T-helper 17 cell (primary cell): ENCODE data around the gene RBM27. TPM values are rescaled to one million over a fixed set of nuclear protein-coding genes. Genes with fewer than 3 reads are reported as not detected.
"Not testable (repeated sequence)": the region's sequence is repeated elsewhere in the genome, so short reads cannot be mapped to it uniquely, and the experiment has no call there.

Source experiments
- ATAC-seq: fragments of 150-1000 bp; cut with Tn5 transposase; 2 replicates; pipeline ENCODE4 v1.10.0; 2021; ENCODE audit warnings: mild to moderate bottlenecking, moderate library complexity
- DNase-seq, 3 donors: peaks; one replicate each; pipeline versions ENCODE4 v3.0.0 to v3.0.0-alpha.2; 2020 to 2021
- H3K9me3 ChIP-seq: one replicate; pipeline ENCODE4 v1.7.0; 2013; ENCODE audit warnings: low read length, mild to moderate bottlenecking; ENCODE audit not compliant: control insufficient read depth, poor library complexity, severe bottlenecking
- H3K27ac Mint-ChIP-seq: one replicate; pipeline ENCODE4 v1.8.0; 2022; ENCODE audit warnings: mild to moderate bottlenecking, moderate library complexity, mixed read lengths
- H3K27me3 Mint-ChIP-seq: one replicate; pipeline ENCODE4 v1.8.0; 2022; ENCODE audit warnings: mixed read lengths
- H3K36me3 Mint-ChIP-seq: one replicate; pipeline ENCODE4 v1.8.0; 2022; ENCODE audit warnings: low read depth, mixed read lengths
- H3K4me1 Mint-ChIP-seq: one replicate; pipeline ENCODE4 v1.8.0; 2022; ENCODE audit warnings: mild to moderate bottlenecking, mixed read lengths
- H3K4me3 Mint-ChIP-seq: one replicate; pipeline ENCODE4 v1.8.0; 2022; ENCODE audit warnings: mild to moderate bottlenecking, moderate library complexity, mixed read lengths
- total RNA-seq, 4 donors: library from RNA in 2 of 4; stranded (reverse) in 2 of 4; gene quantifications; one replicate each; pipeline ENCODE4 v1.2.3 and lab custom pipeline; 2022 to 2026

RBM27 gene, protein sequence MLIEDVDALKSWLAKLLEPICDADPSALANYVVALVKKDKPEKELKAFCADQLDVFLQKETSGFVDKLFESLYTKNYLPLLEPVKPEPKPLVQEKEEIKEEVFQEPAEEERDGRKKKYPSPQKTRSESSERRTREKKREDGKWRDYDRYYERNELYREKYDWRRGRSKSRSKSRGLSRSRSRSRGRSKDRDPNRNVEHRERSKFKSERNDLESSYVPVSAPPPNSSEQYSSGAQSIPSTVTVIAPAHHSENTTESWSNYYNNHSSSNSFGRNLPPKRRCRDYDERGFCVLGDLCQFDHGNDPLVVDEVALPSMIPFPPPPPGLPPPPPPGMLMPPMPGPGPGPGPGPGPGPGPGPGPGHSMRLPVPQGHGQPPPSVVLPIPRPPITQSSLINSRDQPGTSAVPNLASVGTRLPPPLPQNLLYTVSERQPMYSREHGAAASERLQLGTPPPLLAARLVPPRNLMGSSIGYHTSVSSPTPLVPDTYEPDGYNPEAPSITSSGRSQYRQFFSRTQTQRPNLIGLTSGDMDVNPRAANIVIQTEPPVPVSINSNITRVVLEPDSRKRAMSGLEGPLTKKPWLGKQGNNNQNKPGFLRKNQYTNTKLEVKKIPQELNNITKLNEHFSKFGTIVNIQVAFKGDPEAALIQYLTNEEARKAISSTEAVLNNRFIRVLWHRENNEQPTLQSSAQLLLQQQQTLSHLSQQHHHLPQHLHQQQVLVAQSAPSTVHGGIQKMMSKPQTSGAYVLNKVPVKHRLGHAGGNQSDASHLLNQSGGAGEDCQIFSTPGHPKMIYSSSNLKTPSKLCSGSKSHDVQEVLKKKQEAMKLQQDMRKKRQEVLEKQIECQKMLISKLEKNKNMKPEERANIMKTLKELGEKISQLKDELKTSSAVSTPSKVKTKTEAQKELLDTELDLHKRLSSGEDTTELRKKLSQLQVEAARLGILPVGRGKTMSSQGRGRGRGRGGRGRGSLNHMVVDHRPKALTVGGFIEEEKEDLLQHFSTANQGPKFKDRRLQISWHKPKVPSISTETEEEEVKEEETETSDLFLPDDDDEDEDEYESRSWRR
- 10 to 100 TPM; 21.6 to 25.9 TPM for total RNA-seq
- 27.8 to 37.5 reads per million in 2 donors for total RNA-seq (lab: John Stamatoyannopoulos, UW)

DNA sequence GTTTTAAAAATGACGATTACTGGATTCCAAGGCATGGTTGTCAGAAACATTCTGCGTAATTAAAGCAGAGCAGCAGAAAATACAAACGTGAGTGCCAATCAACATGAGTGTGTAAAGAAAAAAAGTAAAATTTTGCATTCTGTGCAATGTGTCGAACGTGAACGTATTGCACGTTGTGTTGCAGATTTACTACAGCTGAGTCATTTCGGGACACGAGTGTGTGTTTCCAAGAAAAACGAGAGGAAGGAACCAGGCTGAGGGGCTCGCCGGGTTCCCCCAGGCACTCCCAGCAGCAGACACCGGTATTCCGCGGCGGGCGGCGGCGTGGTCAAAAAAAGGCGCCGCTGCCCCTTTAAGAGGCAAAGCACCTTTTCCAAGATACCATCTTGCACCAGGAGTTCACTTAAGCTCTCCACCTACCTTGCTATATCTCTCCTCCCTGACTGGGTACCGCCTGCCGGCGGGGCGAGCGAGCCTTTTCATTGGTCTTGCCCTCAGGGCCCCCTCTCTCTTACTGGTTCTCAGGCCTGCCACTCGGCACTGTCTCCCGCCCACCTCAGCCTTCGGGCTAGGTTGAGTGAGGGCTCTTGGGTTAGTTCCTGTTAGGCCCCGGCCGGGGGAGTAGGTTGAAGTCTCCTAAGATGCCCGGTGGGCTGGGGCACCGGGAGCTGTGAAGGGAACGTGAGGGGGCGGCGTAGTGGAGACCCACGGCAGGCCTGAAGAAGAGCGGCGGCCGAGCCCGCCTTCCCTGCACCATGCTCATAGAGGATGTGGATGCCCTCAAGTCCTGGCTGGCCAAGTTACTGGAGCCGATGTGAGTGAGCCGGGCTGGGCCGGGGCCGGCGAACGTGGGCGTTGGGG lies at the start of gene RBM27:
TSS of gene RBM27 (plus strand) at position 595 of the 861 bp plus-strand sequence. CDS start at position 756, 161 bp downstream.
- ATAC-seq (peak; percentile 100), DNase-seq (peak; percentile 88 to 98 (median 95))
- H3K4me1 Mint-ChIP-seq = peaks cover 3% of the 10 kb centered on the region
- no peaks in the 10 kb centered on the region for H3K27me3 Mint-ChIP-seq
- no peaks in the 10 kb centered on the region for H3K36me3 Mint-ChIP-seq
- H3K4me3 Mint-ChIP-seq = no peak within 1 kb of the TSS
- no peaks in the 10 kb centered on the region for H3K9me3 ChIP-seq
- H3K27ac Mint-ChIP-seq = no peak within 1 kb of the TSS

DNA sequence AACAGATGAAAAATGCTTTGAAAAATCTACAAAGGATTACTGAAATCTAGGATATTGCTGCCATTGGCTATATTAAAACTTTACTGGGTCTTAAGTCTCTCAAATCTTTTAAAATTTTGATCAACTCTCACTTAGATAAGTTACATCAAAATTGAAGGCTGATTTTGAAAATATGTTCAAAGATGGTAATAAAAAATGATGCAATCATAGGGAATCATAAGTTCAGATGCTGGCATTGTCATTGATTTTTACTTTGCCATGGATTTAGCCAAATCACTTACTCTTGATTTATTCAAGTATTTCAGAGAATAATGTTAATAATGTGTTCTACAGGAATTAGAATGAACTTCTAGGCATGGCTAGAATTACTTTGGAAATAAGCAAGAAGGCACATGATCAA lies 45.1 kb upstream of the RBM27 start:
- Mint-ChIP-seq H3K4me3 (no peak overlapping the region), H3K27ac (peak overlapping the region; percentile 14), H3K36me3 (peaks cover 8% of the 10 kb centered on the region), H3K4me1 (peaks cover 9% of the 10 kb centered on the region), H3K27me3 (no peaks in the 10 kb centered on the region)
- no peaks in the 10 kb centered on the region for H3K9me3 ChIP-seq
- no peak for DNase-seq
- ATAC-seq = no peak

DNA sequence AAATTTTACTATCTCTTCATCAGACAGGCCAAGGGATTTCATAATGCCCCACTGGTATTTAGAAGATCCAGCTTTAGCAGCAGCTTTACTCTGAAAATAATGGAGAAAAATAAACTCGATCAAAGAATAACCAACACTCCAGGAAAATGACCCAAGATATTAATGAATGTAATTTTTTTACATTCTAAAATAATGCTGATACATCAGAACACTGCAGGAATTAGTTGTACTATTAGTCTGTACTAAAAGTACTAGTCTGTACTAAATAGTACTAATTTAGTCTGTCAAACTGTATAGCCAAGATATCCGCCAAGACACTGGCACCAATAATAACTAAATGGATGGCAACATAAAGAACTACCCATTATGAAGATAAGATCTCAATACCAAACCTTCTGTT lies 39.0 kb upstream of the RBM27 start:
- DNase-seq = no peak
- Mint-ChIP-seq H3K36me3 (peaks cover 9% of the 10 kb centered on the region), H3K27ac (no peak overlapping the region), H3K4me3 (no peak overlapping the region), H3K4me1 (peaks cover 9% of the 10 kb centered on the region), H3K27me3 (no peaks in the 10 kb centered on the region)
- ATAC-seq = no peak
- no peaks in the 10 kb centered on the region for H3K9me3 ChIP-seq

DNA sequence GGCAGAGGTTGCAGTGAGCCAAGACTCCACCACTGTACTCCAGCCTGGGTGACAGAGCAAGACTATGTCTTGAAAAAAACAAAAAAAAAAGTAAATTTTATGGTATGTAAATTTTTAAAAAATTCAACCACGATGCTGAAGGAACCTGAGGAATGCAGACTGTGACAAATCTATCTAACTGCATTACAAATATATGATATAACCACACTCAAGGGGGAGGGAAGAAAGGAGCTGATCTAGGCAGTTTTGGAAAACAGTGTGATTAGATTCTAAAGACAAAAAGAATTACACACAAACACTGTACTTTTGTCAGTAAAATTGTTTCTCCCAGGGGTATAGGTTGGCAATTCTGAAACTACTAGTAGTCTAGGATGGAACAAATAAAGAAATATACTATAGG lies 37.9 kb upstream of the RBM27 start:
- H3K27ac Mint-ChIP-seq = no peak overlapping the region
- peaks cover 11% of the 10 kb centered on the region for H3K4me1 Mint-ChIP-seq
- ATAC-seq = no peak
- H3K4me3 Mint-ChIP-seq = no peak overlapping the region
- peaks cover 9% of the 10 kb centered on the region for H3K36me3 Mint-ChIP-seq
- H3K27me3 Mint-ChIP-seq = no peaks in the 10 kb centered on the region
- no peak for DNase-seq
- no peaks in the 10 kb centered on the region for H3K9me3 ChIP-seq

DNA sequence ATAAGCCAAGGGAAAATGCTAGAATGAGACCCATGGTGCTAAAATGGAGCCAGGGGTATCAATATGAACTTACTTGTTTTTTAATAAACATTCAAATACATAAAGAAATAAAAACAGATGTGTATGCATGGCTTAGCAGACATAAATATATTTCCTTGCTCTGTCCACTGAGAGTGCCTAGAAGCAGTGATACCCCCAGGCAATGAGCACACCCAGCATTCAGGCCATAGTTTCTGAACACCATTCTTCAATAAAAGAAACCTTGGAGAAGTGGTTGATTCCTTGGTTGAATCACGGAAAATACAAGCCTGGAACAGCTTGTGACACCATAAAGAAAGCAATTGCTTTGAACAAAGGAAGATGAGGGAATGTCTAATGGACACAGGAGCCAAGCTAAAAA lies 37.5 kb upstream of the RBM27 start:
- H3K36me3 Mint-ChIP-seq = peaks cover 13% of the 10 kb centered on the region
- peaks cover 15% of the 10 kb centered on the region for H3K4me1 Mint-ChIP-seq
- no peak for DNase-seq
- H3K27ac Mint-ChIP-seq = no peak overlapping the region
- no peaks in the 10 kb centered on the region for H3K9me3 ChIP-seq
- H3K4me3 Mint-ChIP-seq = no peak overlapping the region
- ATAC-seq = no peak
- H3K27me3 Mint-ChIP-seq = no peaks in the 10 kb centered on the region

DNA sequence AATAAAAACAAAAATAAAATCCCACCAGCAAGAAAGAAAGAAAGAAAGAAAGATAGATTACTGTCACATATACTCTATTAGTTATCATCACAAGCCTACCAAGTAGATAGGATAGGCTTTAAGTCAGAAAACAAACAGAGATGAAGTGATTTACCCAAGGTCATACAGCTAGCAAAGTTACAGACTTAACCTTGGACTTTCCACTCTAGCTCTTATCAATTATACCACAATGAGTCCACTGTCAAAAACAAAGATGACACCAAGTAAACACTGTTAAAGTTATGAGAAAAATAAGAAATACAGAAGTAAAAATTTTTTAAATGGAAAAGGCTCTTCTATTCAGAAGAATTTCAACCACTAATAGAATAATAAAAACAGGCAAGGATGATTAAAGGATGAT lies 34.3 kb upstream of the RBM27 start:
- no peaks in the 10 kb centered on the region for H3K9me3 ChIP-seq
- Mint-ChIP-seq H3K4me3 (no peak overlapping the region), H3K27ac (no peak overlapping the region), H3K27me3 (no peaks in the 10 kb centered on the region), H3K36me3 (peaks cover 7% of the 10 kb centered on the region), H3K4me1 (peaks cover 14% of the 10 kb centered on the region)
- DNase-seq = no peak
- ATAC-seq = no peak

DNA sequence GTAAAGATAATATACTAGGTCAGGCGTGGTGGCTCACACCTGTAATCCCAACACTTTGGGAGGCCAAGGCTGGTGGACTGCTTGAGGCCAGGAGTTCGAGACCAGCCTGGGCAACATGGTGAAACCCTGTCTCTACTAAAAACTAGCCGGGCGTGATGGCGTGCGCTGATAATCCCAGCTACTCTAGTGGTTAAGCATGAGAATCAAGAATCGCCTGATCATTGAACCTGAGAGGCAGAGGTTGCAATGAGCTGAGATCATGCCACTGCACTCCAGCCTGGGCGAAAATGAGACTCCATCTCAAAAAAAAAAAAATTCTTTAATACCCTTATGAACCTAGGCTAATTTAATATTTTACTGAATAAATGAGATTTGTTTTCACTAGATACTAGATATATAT lies 30.4 kb upstream of the RBM27 start:
- not testable (repeated sequence) for H3K9me3 ChIP-seq, H3K36me3 Mint-ChIP-seq, H3K27me3 Mint-ChIP-seq, H3K4me3 Mint-ChIP-seq, H3K27ac Mint-ChIP-seq, DNase-seq, ATAC-seq
- H3K4me1 Mint-ChIP-seq = peaks cover 14% of the 10 kb centered on the region

DNA sequence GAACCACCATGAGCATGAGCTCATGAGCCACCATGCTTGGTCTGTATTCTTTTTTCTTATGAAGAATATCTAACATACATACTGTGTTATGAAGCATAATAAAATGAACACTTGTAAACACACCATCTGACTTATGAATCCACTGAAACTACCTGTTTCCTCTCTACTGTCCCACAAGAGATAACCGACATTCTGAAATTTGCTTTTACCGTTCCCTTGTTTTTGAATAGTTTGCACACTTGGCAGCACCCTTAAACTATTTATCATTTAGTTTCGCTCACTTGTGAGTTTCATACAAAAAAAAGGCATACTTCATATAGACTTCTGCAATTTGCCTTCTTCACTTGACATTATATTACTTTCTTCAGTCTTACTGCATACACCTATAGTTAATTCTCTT lies 29.8 kb upstream of the RBM27 start:
- Mint-ChIP-seq H3K36me3 (peaks cover 4% of the 10 kb centered on the region), H3K27me3 (no peaks in the 10 kb centered on the region), H3K4me1 (peaks cover 14% of the 10 kb centered on the region), H3K27ac (no peak overlapping the region), H3K4me3 (no peak overlapping the region)
- H3K9me3 ChIP-seq = no peaks in the 10 kb centered on the region
- no peak for ATAC-seq
- DNase-seq = no peak

DNA sequence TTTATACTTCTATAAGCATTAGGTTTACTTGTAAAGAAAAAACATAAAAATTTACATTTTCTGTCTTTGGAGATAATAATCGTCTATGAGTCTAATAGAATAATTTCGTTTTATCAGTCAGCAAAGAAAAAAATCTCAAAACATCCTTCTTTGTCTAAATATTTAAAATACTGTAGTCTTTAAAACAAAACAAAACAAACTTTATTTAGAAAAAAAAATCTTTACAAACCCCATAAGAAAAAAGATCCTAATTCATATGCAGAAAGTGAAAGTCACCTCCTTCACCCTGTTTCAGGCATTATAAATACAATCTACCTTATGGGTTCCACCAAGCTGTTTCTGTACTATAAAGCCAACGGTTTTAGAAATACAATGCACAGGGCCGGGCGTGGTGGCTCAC lies 26.6 kb upstream of the RBM27 start:
- H3K36me3 Mint-ChIP-seq = no peaks in the 10 kb centered on the region
- H3K4me3 Mint-ChIP-seq = no peak overlapping the region
- ATAC-seq (no peak), DNase-seq (no peak)
- no peaks in the 10 kb centered on the region for H3K9me3 ChIP-seq
- H3K27ac Mint-ChIP-seq = no peak overlapping the region
- H3K4me1 Mint-ChIP-seq = peaks cover 10% of the 10 kb centered on the region
- H3K27me3 Mint-ChIP-seq = no peaks in the 10 kb centered on the region

DNA sequence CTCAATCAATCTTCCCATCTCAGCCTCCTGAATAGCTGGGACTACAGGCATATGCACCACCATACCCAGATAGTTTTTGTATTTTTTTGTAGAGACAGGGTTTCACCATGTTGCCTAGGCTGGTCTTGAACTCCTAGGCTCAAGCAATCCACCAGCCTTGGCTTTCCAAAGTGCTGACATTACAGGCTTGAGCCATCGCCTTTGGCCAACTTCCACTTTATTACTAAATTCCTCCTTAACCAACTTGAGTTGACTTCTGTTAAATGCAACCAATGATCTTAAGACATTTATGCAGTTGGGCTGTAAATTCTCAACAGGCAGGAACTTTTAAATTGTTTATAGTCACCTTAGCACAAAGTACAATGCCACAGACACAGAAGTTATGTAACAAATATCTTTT lies 23.7 kb upstream of the RBM27 start:
- H3K9me3 ChIP-seq = no peaks in the 10 kb centered on the region
- Mint-ChIP-seq H3K36me3 (no peaks in the 10 kb centered on the region), H3K27me3 (no peaks in the 10 kb centered on the region), H3K4me3 (peak overlapping the region; percentile 7), H3K27ac (no peak overlapping the region), H3K4me1 (peaks cover 9% of the 10 kb centered on the region)
- ATAC-seq = no peak
- DNase-seq = no peak

DNA sequence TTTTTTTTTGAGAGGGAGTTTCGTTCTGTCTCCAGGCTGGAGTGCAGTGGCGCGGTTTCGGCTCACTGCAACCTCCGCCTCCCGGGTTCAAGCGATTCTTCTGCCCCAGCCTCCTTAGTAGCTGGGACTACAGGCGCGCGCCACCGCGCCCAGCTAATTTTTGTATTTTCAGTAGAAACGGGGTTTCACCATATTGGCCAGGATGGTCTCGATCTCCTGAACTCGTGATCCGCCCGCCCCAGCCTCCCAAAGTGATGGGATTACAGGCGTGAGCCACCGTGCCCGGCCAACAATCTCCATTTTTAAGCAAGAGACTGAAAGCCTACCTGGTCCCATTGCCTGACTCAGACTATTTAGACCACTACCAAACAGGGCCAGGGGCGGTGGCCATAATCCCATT lies 20.0 kb upstream of the RBM27 start:
- not testable (repeated sequence) for DNase-seq, H3K27me3 Mint-ChIP-seq

DNA sequence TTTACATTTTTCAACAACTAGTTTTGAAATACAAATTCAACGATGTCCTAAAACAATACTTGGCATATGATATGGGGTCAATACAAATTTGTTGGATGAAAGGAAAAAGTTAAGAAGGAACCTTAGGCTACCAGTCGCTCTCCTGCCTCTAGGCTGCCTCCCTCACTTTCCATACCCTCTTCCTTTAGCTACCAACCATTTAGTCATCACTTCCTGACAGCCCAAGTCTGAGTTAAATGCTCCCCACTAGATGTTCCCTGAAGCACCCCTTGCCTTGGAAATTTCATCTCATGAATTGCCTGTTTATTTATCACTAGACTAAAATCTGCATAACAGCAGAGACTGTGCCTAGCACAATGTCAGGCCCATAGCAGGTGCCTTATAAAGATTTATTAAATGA lies 18.2 kb upstream of the RBM27 start:
- no peaks in the 10 kb centered on the region for H3K9me3 ChIP-seq
- H3K36me3 Mint-ChIP-seq = no peaks in the 10 kb centered on the region
- no peak for ATAC-seq
- no peak for DNase-seq
- H3K27me3 Mint-ChIP-seq = peaks cover 4% of the 10 kb centered on the region
- no peak overlapping the region for H3K4me3 Mint-ChIP-seq
- H3K27ac Mint-ChIP-seq = no peak overlapping the region
- H3K4me1 Mint-ChIP-seq = peaks cover 8% of the 10 kb centered on the region

More for the DNA sequence above, 20.0 kb upstream of the RBM27 start:
- Mint-ChIP-seq H3K4me3 (peak overlapping the region; percentile 93), H3K27ac (peak overlapping the region; percentile 97)
- H3K9me3 ChIP-seq, H3K36me3 Mint-ChIP-seq, H3K4me1 Mint-ChIP-seq, ATAC-seq: not testable (repeated sequence)
